IMR-90 (cell line): Measurements from ENCODE around the gene PPP1R9B. TPM values are rescaled to one million over a fixed set of nuclear protein-coding genes. Genes with fewer than 3 reads are reported as not detected.
A peak's percentile ranks its signal among the peaks of the same experiment; 100 is the strongest.

ENCODE experiments used
- ATAC-seq: fragments of 200-7000 bp; cut with Tn5 transposase; 2 replicates; pipeline ENCODE4 v1.9.1; 2020; ENCODE audit warnings: low read depth, mild to moderate bottlenecking, moderate library complexity
- BruUV-seq: library from RNA; stranded (reverse); fragments of 400-500 nt; replicated peaks from 2 replicates; lab custom pipeline; 2021; lab: Mats Ljungman, UMichigan
- CTCF ChIA-PET: fragments of 300-600 bp; formaldehyde crosslinking; extraction: SDS; loops from one replicate; lab custom pipeline; 2021; ENCODE audit warnings: antibody characterized with exemption; lab: Yijun Ruan, JAX
- POLR2A ChIA-PET: fragments of 300-600 bp; sonication (Branson Sonifier 250); formaldehyde crosslinking; loops from one replicate; lab custom pipeline; 2022; ENCODE audit warnings: antibody characterized with exemption; ENCODE audit not compliant: unreplicated experiment; lab: Charles Lee
- DNase-seq: peaks from one replicate; pipeline ENCODE4 v3.0.0; 2013
- H2AFZ ChIP-seq: replicated peaks from 2 replicates; pipeline ENCODE3; 2013; ENCODE audit warnings: low read length, mild to moderate bottlenecking; ENCODE audit not compliant: poor library complexity
- H2AK5ac ChIP-seq: 2 replicates; pipeline ENCODE4 v1.6.1; 2013; ENCODE audit warnings: low read depth, low read length, inconsistent platforms
- H2AK9ac ChIP-seq: replicated peaks from 2 replicates; pipeline ENCODE3; 2013; ENCODE audit warnings: mild to moderate bottlenecking, low read depth, low read length, moderate library complexity; ENCODE audit not compliant: poor library complexity
- H2BK120ac ChIP-seq: 2 replicates; pipeline ENCODE4 v1.6.1; 2013; ENCODE audit warnings: low read depth, low read length, inconsistent platforms
- H2BK15ac ChIP-seq: 3 replicates; pipeline ENCODE4 v1.6.1; 2013; ENCODE audit warnings: low read depth, low read length, inconsistent platforms
- H2BK20ac ChIP-seq: 2 replicates; pipeline ENCODE4 v1.6.1; 2013; ENCODE audit warnings: low read depth, mild to moderate bottlenecking, inconsistent platforms, low read length, moderate library complexity
- H2BK5ac ChIP-seq: 2 replicates; pipeline ENCODE4 v1.6.1; 2013; ENCODE audit warnings: mild to moderate bottlenecking, low read depth, low read length, inconsistent platforms; ENCODE audit not compliant: poor library complexity, severe bottlenecking
- H3K14ac ChIP-seq: replicated peaks from 2 replicates; pipeline ENCODE4 v1.6.1; 2013; ENCODE audit warnings: low read depth, low read length, inconsistent platforms
- H3K18ac ChIP-seq: 2 replicates; pipeline ENCODE4 v1.6.1; 2013; ENCODE audit warnings: low read depth, low read length, control low read depth
- H3K23ac ChIP-seq: 2 replicates; pipeline ENCODE4 v1.6.1; 2013; ENCODE audit warnings: low read depth, low read length, inconsistent platforms
- H3K27ac ChIP-seq: 2 replicates; pipeline ENCODE4 v1.5.1; 2013; ENCODE audit warnings: mild to moderate bottlenecking, control low read depth, low read length; ENCODE audit not compliant: insufficient read depth
- H3K27me3 ChIP-seq: 2 replicates; pipeline ENCODE4 v1.6.1; 2013; ENCODE audit warnings: low read length; ENCODE audit not compliant: control insufficient read depth, insufficient read depth
- H3K36me3 ChIP-seq: 2 replicates; pipeline ENCODE4 v1.6.1; 2013; ENCODE audit warnings: low read length, mixed read lengths; ENCODE audit not compliant: control insufficient read depth, insufficient read depth
- H3K4ac ChIP-seq: 2 replicates; pipeline ENCODE4 v1.6.1; 2013; ENCODE audit warnings: low read depth, low read length, inconsistent platforms
- H3K4me1 ChIP-seq: 2 replicates; pipeline ENCODE4 v1.6.1; 2013; ENCODE audit warnings: low read length, mixed read lengths; ENCODE audit not compliant: control insufficient read depth, insufficient read depth
- H3K4me2 ChIP-seq: 2 replicates; pipeline ENCODE4 v1.6.1; 2013; ENCODE audit warnings: low read depth, mild to moderate bottlenecking, control low read depth, low read length, moderate library complexity
- H3K4me3 ChIP-seq: 2 replicates; pipeline ENCODE4 v1.5.1; 2013; ENCODE audit warnings: low read depth, mild to moderate bottlenecking, control low read depth, low read length, moderate library complexity; ENCODE audit not compliant: insufficient read depth
- H3K56ac ChIP-seq: 2 replicates; pipeline ENCODE4 v1.6.1; 2013; ENCODE audit warnings: low read length, inconsistent platforms; ENCODE audit not compliant: insufficient read depth; ENCODE audit errors: extremely low read depth
- H3K79me1 ChIP-seq, 2 experiments: 2 replicates each; pipeline ENCODE4 v1.6.1; 2013; ENCODE audit warnings: low read length in 2 of 2, inconsistent platforms in 1 of 2, low read depth in 1 of 2
- H3K9ac ChIP-seq: 2 replicates; pipeline ENCODE4 v1.6.1; 2013; ENCODE audit warnings: low read depth, low read length, control low read depth
- H3K9me1 ChIP-seq: 2 replicates; pipeline ENCODE4 v1.6.1; 2013; ENCODE audit warnings: low read length, inconsistent platforms; ENCODE audit not compliant: insufficient read depth
- H3K9me3 ChIP-seq: 2 replicates; pipeline ENCODE4 v1.6.1; 2013; ENCODE audit warnings: low read length; ENCODE audit not compliant: control insufficient read depth, insufficient read depth
- H4K20me1 ChIP-seq: 2 replicates; pipeline ENCODE4 v1.6.1; 2013; ENCODE audit warnings: low read length, inconsistent platforms; ENCODE audit not compliant: insufficient read depth
- H4K5ac ChIP-seq: 2 replicates; pipeline ENCODE4 v1.6.1; 2013; ENCODE audit warnings: mild to moderate bottlenecking, low read depth, low read length, control low read depth
- H4K8ac ChIP-seq, 2 experiments: 2 replicates each; pipeline ENCODE4 v1.6.1; 2013; ENCODE audit warnings: low read depth in 2 of 2, low read length in 2 of 2, control low read depth in 1 of 2, inconsistent platforms in 1 of 2
- H4K91ac ChIP-seq: 2 replicates; pipeline ENCODE4 v1.6.1; 2013; ENCODE audit warnings: low read depth, low read length, inconsistent platforms; ENCODE audit not compliant: insufficient read depth
- CHD1 ChIP-seq: IDR thresholded peaks from 2 replicates; pipeline ENCODE4 v1.6.1; 2012; ENCODE audit warnings: low read depth, low read length, improper control_type of control experiment
- MAFK ChIP-seq: IDR thresholded peaks from 2 replicates; pipeline ENCODE4 v1.6.1; 2012; ENCODE audit warnings: low read depth, low read length, improper control_type of control experiment
- POLR2A ChIP-seq: IDR thresholded peaks from 2 replicates; pipeline ENCODE4 v1.6.1; 2012; ENCODE audit warnings: mild to moderate bottlenecking, low read depth, low read length
- RFX5 ChIP-seq: IDR thresholded peaks from 2 replicates; pipeline ENCODE4 v1.8.0; 2012; ENCODE audit warnings: low read depth, mild to moderate bottlenecking, low read length, moderate library complexity
- WGBS, 2 experiments: methylation state at CpG; one replicate each; pipeline versions ENCODE4 v1.1.5 to v1.1.7; 2013; ENCODE audit warnings: missing lambda C conversion rate in 2 of 2; ENCODE audit not compliant: insufficient read length in 1 of 2; ENCODE audit errors: extremely low coverage in 2 of 2; 5-methylcytosine and 5-hydroxymethylcytosine counted together
- dilution Hi-C: fragments of 300-500 bp; cut with HindIII; formaldehyde crosslinking; loops from one replicate; pipeline ENCODE4 v1.14.3; 2018; ENCODE audit warnings: low sequenced_read_pairs; ENCODE audit not compliant: unreplicated experiment
- in situ Hi-C: fragments of 300-500 bp; cut with MboI; formaldehyde crosslinking; loops from 3 replicates; pipeline ENCODE4 v1.14.3; 2019; ENCODE audit warnings: low sequenced_read_pairs, inconsistent platforms, mixed read lengths
- intact Hi-C: fragments of 100-400 bp; cut with micrococcal nuclease; formaldehyde crosslinking; loops from 2 replicates; pipeline ENCODE4 v1.10.0; 2022
- polyA plus RNA-seq, 3 experiments: library from polyadenylated mRNA; depleted of rRNA; stranded (reverse); fragments of >200 nt; gene quantifications; 2 replicates each; pipeline ENCODE4 v1.2.3, GENCODE V29; 2012; ENCODE audit warnings: low replicate concordance in 1 of 3
- total RNA-seq: library from RNA; depleted of rRNA; stranded (reverse); fragments of >200 nt; gene quantifications from 2 replicates; pipeline ENCODE4 v1.2.3, GENCODE V29; 2012

Gene PPP1R9B
- total and polyA plus RNA-seq, 2 of the 4 experiments (the other 2 are of a cell fraction), result 23.0 to 28.0 TPM

GRCh38 chr17:50177983-50178834 lies 27.7 kb upstream of the PPP1R9B start (continued):
- TF ChIP-seq RFX5 (no peak), MAFK (no peak), POLR2A (no peak; the same call in 1 of the 2 replicates), CHD1 (peak; percentile 58; the same call in 1 of the 2 replicates)

- H3K4me2 ChIP-seq, result peak overlapping the region; percentile 18
- WGBS, 2 experiments, result 88% methylated on average over 6 of the region's 10 CpGs; no CpG with 5 or more reads in 1 of the 2 experiments
- H3K56ac ChIP-seq, result peak overlapping the region; percentile 50; the same call in 1 of the 2 replicates
- no peaks in the 10 kb centered on the region for H3K27me3 ChIP-seq
- peak overlapping the region; percentile 98 for H3K4ac ChIP-seq
- ChIA-PET POLR2A (interaction anchor here (0.6 to 2.8 kb wide), 6 partner anchors 15 to 129 kb away, joined by 3 to 13 read pairs (median 4); partner anchors contain the start of gene COL1A1), CTCF (interaction anchor here (1.1 to 3.0 kb wide), 5 partner anchors 8 to 115 kb away, joined by 4 to 13 read pairs (median 6); no protein-coding TSS in a partner anchor)
- peaks cover 32% of the 10 kb centered on the region for H4K20me1 ChIP-seq
- H2AFZ ChIP-seq, result peak overlapping the region; percentile 79
- H3K79me1 ChIP-seq, result peaks cover 17 to 34% of the 10 kb centered on the region in 2 experiments; a peak in 3 of 4 replicates
- peaks cover 12% of the 10 kb centered on the region for H3K36me3 ChIP-seq
- peak overlapping the region; percentile 92 for H3K14ac ChIP-seq
- intact Hi-C loops, result no loop called here
- peak overlapping the region; percentile 80 for H4K5ac ChIP-seq
- H3K4me1 ChIP-seq, result peaks cover 34% of the 10 kb centered on the region
- H3K27ac ChIP-seq, result peak overlapping the region; percentile 84
- H3K18ac ChIP-seq, result peak overlapping the region; percentile 90
- H2AK5ac ChIP-seq, result peak overlapping the region; percentile 99
- H4K91ac ChIP-seq, result peak overlapping the region; percentile 93
- H2BK5ac ChIP-seq, result peak overlapping the region; percentile 95
- no TSS peak for BruUV-seq
- H3K23ac ChIP-seq, result peak overlapping the region; percentile 97
- no peaks in the 10 kb centered on the region for H3K9me3 ChIP-seq
- peak overlapping the region; percentile 89 for H2AK9ac ChIP-seq
- 0 out of 2 replicates have a peak, but pooled peaks have one; percentile 36 for TF ChIP-seq POLR2A
- TF ChIP-seq MAFK, result no peak
- no peak for TF ChIP-seq RFX5
- dilution Hi-C loops, result no loop called here
- peak overlapping the region; percentile 91 to 93 for H4K8ac ChIP-seq
- DNase-seq (no peak), ATAC-seq (no peak)
- H3K4me3 ChIP-seq, result no peak overlapping the region
- H3K9me1 ChIP-seq, result peaks cover 23% of the 10 kb centered on the region
- H2BK120ac ChIP-seq, result peak overlapping the region; percentile 91
- peak overlapping the region; percentile 97; the same call in 2 of the 3 replicates for H2BK15ac ChIP-seq
- H2BK20ac ChIP-seq, result peak overlapping the region; percentile 85
- peak overlapping the region; percentile 59 for H3K9ac ChIP-seq
- in situ Hi-C loops, result loop anchor here (10.0 kb wide), 1 partner anchor 107 kb away; no protein-coding TSS in a partner anchor
These were observed 27.0 kb upstream of the PPP1R9B start for GRCh38 chr17:50177476-50177875.
